ENCODE measurements around the gene TGFBR3.

DNA sequence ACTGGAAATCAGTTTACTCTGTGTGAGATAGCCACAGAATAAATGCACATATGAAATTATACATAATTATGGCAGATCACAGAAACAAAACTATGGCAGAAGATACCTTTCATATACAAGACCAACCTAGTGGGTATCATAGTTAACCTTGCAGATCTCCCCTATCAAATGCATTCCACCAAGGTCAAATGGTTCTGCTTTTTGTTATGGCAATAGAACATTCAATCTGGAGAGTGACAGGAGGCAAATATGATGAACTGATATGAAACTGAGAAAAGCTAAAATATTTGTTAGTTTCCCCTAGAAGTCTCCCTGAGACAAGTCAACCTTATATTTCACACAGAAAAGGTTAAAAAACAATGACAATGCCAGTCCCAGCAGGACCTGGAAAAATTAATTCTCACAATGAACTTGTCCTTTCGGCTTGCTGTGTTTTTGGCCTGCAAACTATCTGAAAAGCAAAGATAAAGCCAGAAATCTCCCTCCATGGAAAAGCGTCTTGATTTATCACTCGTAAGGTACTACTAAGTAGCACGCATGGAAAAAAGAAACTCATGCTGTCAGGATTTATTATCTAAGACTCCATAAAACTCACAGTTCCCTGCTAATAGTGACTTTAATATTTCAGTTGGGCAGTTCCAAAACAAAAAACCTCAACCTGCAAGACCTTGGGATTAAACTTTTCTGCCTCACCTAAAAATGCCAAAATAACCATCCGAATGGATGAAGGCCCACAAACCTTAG lies 174.3 kb downstream of the TGFBR3 start:
- TF ChIP-seq GTF3A (CRISPR knock-in tag; conservative IDR thresholded peaks at IDR 0.05), result no peak
- no peak for TF ChIP-seq CAMTA2 (CRISPR knock-in tag; IDR thresholded peaks at IDR 0.05; ENCODE audit: borderline replicate concordance)
- no peak for TF ChIP-seq TBX3 (IDR thresholded peaks at IDR 0.05; ENCODE audit: borderline replicate concordance)
- TF ChIP-seq MZF1 (CRISPR knock-in tag; IDR thresholded peaks at IDR 0.05; ENCODE audit: borderline replicate concordance), result no peak
- no peak for TF ChIP-seq ARNT (IDR thresholded peaks at IDR 0.05)
